Measurements from ENCODE around the gene KIF6. TPM values are rescaled to one million over a fixed set of nuclear protein-coding genes. Genes with fewer than 3 reads are reported as not detected.

Gene KIF6
- total RNA-seq, 1 experiment from 2014 or later, result 2.7 TPM

GRCh38 chr6:39664173-39664572, 61.0 kb downstream of the KIF6 start:
- peak; percentile 8 for DNase-seq (ENCODE audit: low read depth)

DNA sequence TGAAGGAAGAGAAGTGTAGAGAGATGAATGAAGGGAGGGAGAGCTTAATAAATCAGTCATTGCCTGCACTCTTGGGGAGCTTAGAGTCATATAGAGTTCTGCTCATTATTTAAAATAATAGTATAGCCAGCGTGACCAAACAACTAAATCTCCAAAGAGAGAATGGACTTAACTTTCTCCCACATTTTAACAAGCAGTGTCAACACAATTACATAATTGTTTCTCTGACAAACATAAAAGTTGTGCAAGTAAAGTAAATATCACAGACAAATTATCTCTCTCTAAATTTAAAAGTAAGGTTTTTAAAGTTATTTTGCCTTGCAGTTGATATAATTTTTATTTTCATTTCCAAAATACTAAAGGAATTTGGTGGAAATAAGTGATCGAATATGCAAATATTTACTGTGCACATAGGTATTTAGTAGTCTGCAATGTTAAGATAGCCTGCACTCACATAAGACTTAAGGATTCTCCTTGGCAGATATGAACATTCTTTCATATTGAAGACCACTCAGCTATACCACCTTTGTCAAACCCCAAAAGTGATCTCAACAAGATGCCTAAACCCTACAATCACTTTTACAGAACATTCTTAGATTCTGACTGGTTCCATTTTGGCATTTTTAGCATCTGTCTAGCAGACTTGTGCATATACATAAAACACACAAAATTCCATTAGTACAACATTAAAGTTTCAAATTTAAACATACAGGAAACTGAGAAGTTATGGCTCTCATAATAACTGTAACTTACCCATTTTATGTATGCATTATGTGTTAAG, 67.7 kb downstream of the KIF6 start:
- DNase-seq (ENCODE audit: low read depth), result no peak

DNA sequence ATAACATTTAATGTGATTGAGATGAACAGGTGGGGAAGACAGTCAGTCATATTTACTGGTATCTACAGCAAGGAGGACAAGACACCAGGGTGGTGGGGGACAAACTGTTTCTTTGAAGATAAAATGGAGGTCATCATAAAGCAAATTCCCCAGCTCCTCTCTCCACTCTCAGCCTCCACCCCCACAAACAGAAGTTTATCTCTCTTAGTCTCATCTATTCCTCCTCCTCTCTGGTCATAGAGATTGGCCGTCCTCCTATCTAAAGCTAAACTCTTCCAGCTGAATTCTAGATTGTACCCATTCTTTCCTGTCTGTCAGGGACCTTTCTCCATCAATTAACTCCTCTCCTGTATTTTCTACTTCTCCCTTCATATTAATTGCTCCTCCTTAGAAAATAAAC, 71.1 kb downstream of the KIF6 start:
- no peak for DNase-seq (ENCODE audit: low read depth)

- no peak for DNase-seq (ENCODE audit: low read depth)
Observed at GRCh38 chr6:39653612-39654011, 71.6 kb downstream of the KIF6 start.

- DNase-seq (ENCODE audit: low read depth), result no peak
Observed at GRCh38 chr6:39649996-39650395, 75.2 kb downstream of the KIF6 start.

GRCh38 chr6:39646751-39647420, 78.3 kb downstream of the KIF6 start:
- no peak for DNase-seq (ENCODE audit: low read depth)

DNA sequence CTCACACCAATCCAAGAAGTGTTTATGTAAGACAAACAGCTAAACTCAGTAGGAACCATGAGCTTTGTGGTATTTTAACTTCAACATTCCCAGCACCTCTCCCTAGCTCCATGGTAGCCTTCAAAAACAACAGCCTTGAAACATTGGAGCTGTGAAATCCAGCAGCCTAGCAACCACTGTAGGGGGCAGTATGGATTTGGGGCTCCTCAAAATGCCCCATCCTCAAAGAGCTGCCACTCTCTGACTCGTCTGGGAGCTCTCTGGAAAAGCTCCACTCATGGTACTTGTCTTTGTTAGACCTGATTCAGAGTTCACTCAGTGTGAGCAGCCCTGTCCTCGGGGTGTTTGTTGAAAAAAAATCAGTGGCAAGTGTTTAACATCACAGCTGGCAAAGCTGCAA, 82.9 kb downstream of the KIF6 start:
- DNase-seq (ENCODE audit: low read depth), result peak; percentile 4

GRCh38 chr6:39638126-39638822, 86.9 kb downstream of the KIF6 start:
- no peak for DNase-seq (ENCODE audit: low read depth)

- DNase-seq (ENCODE audit: low read depth), result no peak
Observed at GRCh38 chr6:39634646-39635341, 90.4 kb downstream of the KIF6 start.

- no peak for DNase-seq (ENCODE audit: low read depth)
Observed at GRCh38 chr6:39625209-39625608, 100.0 kb downstream of the KIF6 start.

DNA sequence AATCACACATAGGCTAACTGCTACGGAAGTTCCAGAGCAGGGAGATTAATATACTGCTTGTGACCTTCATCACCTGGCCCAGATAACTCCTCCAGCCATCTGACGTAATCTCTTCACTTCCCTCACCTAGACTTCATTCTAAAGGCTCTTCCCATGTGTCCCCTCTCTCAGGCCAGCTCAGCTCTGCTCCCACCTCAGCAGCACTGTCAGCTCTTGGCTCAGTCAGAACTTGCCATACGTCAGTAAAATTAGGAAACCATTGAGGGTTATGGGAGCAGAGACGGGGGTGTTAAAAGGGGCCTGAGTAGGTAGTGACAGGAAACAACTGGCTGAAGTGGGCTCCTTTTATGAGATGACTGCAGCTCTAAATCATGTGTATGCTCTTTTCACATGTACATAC, 101.5 kb downstream of the KIF6 start:
- DNase-seq (ENCODE audit: low read depth), result no peak

GRCh38 chr6:39617520-39617919, 107.7 kb downstream of the KIF6 start:
- DNase-seq (ENCODE audit: low read depth), result no peak

- no peak for DNase-seq (ENCODE audit: low read depth)
Observed at GRCh38 chr6:39617026-39617425, 108.2 kb downstream of the KIF6 start.

- peak; percentile 13 for DNase-seq (ENCODE audit: low read depth)
Observed at GRCh38 chr6:39615622-39616021, 109.6 kb downstream of the KIF6 start.

DNA sequence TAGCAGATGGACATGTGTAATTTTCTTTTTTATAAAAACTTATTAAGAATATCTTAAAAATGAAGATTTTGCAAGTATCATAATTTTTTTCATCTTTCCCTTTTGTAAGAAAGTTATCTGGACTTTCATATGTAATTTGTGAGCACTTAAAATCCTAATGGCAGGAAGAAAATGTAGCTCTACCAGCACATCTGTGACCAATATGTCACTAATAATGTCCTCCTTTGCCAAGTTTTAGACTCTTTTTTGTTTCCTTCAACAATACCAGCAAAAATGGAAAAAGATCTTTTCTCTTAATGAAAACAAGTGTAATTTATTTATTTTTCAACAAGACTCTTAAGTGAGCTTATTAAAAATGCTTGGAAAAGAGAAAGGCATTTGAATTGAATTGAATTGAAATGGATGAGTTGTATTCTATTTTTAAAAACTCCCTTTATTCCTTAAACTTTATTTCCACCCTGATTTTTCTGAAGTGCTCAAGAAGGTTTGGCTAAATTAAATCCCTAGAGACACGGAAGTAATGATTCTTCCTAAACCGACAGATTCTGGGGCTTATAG, 110.7 kb downstream of the KIF6 start:
- no peak for DNase-seq (ENCODE audit: low read depth)

DNA sequence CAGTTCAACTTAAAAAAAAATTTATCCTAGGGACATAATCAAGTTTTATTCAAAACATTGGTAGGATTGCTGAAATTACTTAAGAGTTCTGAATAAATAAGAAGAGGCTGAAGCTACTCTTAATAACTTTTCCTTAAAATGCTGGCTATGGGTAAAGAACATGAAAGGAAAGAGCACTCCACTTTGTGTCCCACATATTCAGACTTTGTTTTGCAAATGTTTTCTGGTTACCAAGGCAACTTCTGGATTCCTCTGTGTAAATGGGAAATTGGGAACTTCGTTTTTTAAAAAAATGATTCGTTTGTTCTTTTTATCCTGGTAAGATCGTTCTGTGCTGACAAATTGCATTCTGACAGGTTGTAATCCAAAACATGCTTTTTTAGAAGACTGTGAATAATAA, 115.0 kb downstream of the KIF6 start:
- DNase-seq (ENCODE audit: low read depth), result peak; percentile 57

DNA sequence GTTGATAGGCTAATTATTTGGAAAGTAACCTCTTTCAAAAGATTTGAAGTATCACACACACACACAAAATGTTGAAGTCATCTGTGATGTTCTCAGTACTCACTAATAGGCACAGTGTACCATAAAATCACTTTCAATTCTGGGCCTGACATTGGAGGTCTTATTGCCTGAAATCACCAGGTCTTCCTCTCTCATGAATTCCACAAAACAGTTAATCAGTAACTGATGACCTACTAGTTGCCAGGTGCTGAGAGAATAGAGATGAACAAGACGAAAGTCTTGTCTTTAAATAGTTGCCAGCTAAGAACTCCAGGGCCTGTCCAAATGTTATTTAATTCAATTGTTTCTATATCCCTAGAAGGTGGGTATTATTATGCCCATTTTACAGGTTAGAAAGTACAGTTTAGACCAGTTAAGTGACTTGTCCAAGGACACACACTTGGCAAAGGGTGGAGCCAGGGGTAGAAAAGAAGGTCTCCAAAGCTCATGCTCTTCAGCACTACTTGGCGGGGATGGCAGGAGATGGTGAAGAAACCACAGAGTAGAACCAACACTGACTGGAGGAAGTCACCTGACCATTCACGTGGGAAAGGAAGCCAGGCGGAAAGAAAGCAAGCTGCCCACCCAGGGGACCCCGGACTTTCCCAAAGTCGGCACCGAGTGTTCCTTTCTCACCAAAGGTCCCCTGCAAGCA, 116.4 kb downstream of the KIF6 start:
- no peak for DNase-seq (ENCODE audit: low read depth)

- DNase-seq (ENCODE audit: low read depth), result no peak
Observed at GRCh38 chr6:39602601-39603519, 122.3 kb downstream of the KIF6 start.

DNA sequence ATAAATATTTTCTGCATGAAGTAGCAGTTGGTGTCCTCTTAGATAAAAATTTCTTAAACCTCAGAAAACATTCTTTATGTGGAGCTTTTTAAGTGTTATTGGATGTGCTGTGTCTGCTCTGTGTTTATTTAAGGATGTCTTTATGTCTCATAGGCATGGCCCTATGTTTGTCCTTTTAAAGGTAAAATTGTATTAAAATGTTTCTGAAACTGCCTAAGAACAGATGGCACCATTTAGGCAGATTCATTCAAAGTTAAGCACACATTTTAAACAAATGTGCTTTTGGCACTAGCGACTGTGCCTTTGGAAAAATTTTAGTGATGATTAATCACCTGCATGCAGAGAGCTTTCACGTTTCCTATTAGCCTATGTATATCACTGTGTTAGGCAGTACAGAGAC, 125.2 kb downstream of the KIF6 start:
- peak; percentile 12 for DNase-seq (ENCODE audit: low read depth)

- DNase-seq (ENCODE audit: low read depth), result peak; percentile 15
Observed at GRCh38 chr6:39599341-39599740, 125.9 kb downstream of the KIF6 start.
